T follicular helper cell (primary cell): ENCODE data around the gene ILKAP.

ENCODE experiments used
- DNase-seq: peaks from one replicate; pipeline ENCODE4 v3.0.0-alpha.2; 2020; ENCODE audit warnings: low read depth

The ILKAP gene

DNA sequence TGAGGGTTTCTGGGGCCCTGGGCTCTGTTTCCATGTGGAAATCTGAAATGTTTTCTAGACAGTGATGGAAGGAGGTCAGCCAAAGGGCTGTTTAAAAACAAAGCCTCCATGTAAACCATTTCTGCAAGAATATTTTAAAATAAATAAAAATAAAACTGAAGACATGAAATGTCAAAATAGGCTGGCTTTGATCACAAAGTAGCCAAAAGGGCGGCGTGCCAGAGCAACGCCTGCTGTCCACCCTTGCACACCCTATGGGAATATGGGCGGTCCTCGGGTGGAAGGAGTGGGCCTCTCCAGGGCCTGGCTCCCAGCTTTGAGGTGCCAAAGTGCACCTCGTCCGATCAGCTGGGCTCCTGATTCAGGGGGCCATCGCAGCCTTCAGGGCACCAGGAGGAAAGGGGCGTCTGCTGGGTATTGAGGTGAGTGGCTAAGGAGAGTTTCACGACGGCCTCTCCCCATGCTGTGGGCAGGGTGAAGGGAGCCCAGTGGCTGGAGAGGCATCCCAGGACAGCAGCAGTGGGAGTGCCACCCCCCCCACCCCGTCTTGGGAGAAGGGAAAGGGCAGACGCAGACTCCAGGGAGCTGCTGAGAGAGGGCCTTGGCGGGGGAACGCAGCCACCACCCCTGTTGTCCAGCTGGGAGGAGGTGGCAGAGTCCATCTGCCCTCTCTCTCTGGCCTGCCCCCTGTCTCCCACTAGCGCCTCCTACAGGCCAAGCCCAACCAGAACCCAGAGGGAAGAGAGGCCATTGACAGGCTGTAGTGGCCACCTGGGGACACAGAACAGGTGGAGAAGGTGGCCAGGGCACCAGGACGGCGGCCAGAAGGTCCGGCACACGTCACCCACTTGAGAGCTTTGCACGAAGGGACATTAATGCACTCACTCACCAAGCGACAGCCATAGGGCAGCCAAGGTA is 50.5 kb downstream of the ILKAP start:
- no peak for DNase-seq

DNA sequence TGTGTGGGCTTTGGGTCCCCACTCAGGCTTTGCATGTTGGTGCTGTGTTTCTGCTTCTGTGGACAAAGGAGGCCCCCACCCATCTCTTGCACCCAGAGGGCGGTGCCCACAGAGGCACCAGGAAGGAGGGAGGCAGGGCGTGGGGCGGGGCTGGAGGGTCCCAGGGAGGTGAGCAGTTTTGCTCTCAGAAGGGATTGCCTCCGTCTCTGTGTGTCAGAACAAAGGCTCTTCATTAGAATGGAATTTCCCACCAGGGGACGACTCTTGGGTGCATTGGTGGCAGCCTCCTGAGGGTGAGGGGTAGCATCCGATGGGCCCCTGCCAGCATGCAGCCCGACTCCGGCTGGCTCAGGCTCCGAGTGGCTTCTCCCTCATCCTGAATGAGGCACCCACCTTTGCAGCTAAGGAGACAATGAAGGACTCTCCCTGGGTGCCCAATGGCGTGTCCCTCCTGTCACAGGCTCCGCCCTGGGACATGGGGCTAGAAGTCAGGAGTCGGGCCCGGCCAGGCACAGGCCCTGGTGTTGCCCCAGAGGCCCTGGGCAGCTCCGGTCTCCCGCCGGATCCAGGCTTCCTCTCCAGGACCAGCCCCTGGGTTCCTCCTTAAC is 51.8 kb downstream of the ILKAP start:
- DNase-seq = no peak

DNA sequence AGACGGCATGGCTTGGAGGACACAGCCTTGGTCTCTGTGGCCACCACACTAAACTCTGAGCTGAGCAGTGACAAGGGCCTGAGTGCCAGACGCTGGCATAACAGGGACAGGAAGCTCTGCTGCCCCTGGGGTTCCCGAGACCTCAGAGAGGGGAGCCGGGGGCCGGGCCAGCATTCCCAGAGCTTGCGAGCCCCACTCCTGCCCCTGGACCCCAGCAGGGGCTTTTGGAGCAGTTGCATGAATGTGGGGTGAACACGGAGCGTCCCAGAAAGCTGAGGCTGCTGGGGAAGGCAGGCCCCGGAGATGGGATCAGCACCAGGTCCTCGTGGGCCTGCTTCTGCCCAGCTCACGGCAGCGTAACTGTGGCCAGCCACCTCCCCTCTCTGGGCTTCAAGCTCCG is 52.3 kb downstream of the ILKAP start:
- DNase-seq = no peak

DNA sequence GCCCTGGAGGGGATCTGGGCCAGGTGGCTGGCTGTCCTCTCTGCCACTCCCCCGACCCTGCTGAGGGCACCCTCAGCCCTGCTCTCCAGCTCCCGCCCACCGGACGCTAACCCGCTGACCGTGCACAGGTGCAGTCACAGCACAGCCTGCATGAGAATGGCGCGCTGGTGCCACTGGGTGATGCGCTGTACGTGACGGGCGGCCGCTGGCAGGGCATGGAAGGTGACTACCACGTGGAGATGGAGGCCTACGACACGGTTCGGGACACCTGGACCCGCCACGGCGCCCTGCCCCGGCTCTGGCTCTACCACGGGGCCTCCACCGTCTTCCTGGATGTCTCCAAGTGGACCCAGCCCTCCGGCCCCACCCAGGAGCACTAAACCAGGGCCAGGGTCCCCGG is 52.8 kb downstream of the ILKAP start:
- no peak for DNase-seq

DNA sequence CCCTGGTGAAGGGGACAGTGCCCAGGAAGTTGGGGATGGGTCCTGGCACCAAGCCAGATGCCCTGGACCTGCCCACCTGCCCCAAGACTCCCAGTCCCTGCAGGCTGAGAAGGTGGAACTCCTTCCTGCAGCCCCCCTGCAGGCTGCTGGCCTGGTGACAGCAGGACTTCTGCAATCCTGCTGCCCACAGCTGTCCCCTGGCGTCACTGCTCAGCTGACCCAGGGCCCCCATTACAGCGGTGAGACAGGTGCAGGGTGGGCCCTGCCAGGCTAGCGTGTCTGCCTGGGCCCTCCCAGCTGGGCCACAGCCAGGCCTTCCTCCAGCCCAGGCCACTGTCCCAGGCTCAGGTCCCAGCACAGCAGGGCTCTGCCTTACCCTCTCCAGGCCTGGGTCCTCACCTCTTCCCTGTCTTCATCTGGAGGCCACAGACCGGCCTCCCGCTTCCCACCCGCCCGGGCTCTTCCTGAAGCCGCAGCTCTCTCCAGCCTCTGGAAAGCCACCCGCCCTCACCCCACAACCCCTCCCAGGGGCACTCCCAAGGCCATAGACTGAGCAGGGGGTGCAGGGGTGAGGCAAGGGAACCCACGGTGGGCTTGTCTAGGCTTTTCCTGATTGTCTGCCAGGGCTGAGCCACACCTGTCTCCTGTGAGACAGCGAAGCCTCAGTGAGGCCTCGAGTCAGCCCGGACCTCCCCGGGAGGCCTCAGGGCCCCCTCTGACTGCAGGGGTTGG is 53.5 kb downstream of the ILKAP start:
- DNase-seq = no peak

DNA sequence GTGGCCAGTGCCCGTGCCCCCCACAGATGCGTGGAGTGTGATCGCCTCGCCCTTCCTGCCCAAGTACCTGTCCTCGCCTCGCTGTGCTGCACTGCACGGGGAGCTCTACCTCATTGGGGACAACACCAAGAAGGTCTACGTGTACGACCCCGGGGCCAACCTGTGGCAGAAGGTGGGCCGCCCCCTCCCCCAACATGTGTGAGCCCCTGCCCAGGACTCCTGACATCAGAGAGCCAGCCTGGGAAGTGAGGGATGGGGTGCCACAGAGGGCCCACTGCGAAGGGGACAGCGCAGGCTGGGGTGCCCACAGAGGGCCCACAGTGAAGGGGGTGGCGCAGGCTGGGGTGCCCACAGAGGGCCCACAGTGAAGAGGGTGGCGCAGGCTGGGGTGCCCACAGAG is 54.5 kb downstream of the ILKAP start:
- no peak for DNase-seq

DNA sequence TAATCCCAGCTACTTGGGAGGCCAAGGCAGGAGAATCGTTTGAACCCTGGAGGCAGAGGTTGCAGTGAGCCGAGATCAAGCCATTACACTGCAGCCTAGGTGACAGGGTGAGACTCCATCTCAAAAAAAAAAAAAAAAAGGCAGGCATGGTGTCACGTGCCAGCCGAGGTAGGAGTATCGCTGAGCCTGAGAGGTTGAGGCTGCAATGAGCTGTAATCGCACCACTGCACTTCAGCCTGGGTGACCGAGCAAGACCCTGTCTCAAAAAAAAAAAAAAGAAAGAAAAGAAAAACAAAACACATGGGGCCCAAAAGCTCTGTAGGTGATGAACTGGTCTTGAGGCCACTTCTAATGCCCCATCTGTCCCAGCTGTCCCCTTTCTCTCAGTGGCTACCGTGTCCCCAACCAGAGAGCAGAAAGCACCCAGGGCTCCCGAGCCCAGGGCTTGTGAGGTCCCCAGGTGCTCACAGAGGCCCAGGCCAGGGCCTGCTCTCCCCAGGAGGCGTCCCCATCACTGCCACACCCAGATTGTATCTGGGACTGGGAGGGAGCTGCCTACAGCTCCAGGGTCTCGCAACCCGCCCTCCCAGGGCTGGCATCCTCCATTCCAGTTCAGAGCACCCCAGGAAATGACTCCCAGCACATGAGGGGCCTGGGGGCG is 56.5 kb downstream of the ILKAP start:
- DNase-seq = no peak

DNA sequence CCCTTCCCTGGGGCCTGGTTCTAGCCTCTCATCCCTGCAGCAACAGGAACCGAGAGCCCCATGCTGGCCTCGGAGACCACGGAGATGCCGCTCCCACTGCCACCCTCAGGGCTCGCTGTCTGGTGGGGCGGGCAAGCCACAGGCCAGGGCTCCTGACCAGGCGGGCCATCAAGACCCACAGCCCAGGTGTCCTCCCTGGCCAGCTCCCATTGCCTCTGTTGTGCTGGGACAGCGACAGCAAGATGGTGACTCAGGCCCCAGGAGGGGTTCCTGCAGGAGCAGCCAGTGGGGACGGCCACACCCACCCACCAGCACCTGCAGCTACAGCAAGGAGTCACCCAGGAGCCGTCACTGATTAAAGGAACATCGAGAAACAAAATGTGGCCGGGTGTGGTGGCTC is 57.6 kb downstream of the ILKAP start:
- DNase-seq = no peak

DNA sequence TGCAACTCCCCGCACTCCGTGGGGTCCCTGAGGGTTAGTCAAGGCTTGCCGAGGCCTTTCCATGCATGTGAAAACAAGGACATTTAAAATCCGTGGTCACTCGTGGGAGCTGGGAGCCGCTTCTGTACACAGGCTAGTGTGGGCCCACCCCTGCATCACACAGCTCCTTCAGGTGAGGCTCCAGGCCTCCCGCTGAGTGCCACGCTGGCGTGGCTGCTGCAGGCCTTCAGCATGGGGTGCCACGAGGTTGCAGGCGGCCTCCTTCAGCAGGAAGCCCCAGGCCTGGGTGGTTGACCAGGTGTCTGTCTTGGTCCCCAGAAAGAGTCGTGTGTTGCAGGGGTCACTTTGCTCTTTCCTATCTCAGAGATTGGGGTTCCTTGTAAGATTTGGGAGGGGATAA is 58.4 kb downstream of the ILKAP start:
- DNase-seq = no peak

DNA sequence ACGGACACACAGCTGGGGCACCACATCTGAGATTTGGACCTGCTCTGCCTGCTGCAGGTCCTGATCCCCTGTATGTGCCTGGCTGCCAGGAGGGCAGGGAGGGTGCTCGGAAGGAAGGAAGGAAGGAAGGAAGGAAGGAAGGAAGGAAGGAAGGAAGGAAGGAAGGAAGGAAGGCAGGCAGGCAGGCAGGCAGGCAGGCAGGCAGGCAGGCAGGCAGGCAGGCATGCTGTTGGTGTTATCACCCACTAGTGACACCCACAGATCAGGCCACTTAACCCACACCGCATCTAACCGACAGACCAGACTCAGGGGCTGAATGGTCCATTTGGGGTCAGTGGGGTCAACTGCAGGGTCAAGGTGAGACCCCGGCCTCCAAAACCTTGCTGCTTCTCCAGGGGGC is 59.2 kb downstream of the ILKAP start:
- no peak for DNase-seq

DNA sequence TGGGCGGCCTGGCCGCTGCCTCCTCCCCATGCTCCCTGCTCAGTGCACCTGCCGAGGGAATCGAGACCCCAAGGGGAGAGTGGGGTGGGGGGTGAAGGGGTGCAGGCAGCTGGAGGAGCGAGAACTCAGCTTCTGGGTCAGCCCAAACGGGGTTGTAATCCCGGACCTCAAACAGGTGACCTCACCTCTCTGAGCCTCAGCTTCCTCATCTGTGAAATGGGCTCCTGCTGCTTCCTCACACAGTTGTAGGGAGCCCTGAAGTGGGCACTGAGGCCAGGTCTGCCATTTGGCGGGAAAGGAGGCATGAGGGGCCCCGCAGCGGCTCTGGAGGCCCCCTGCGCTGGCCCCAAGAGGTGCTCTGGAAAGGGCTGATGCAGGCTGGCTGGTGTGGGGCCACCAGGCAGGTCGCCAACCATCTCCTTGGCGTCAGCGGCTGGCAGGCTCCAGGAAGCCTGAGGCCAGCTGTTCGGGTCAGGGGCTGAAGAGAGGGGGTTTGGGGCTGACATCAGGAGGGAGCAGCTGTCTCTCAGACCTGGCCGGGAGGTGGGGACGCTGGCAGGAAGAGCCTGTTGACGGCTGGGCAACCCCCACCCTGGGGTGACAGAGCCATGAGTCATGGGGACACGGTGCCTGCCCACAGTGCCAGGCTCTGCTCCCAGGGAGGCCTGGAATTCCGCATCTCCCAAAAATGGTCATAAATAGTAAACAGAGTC is 60.1 kb downstream of the ILKAP start:
- DNase-seq = no peak

DNA sequence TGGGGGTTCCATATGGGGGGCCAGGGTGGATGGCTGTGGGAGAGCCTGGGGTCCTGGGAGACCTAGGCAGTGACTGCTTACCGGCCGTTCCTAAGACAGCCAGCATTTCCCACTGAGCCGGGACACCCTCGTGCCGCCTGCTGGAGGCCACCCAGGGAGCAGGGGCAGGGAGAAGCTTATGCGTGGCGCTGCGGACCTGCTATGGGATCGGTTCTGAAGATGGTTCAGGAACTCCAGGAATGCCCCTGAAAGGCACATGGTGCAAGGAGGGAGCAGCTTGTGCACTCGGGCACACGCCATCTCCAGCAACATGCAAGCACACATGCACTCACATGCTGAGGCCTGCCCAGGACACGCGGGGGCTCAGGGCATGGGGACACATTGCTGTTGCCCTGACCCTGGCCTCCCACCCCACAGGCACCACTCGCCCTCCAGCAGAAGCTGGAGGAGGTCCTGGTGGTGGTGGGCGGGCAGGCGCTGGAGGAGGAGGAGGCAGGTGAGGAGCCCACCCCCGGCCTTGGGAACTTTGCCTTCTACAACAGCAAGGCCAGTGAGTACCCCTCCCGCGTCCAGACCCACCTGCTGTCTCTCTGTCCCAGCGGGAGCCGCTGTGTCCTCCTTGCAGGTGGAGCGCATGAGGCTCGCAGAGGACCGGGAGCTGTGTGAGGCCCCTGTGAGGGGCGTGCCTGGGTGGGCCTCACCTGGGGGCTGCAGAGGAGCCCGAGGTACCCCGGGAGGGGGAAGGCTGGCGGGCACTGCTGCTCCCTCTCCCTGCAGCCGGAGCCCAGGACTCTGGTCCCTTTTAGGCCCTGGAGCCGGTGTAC is 60.9 kb downstream of the ILKAP start:
- no peak for DNase-seq

DNA sequence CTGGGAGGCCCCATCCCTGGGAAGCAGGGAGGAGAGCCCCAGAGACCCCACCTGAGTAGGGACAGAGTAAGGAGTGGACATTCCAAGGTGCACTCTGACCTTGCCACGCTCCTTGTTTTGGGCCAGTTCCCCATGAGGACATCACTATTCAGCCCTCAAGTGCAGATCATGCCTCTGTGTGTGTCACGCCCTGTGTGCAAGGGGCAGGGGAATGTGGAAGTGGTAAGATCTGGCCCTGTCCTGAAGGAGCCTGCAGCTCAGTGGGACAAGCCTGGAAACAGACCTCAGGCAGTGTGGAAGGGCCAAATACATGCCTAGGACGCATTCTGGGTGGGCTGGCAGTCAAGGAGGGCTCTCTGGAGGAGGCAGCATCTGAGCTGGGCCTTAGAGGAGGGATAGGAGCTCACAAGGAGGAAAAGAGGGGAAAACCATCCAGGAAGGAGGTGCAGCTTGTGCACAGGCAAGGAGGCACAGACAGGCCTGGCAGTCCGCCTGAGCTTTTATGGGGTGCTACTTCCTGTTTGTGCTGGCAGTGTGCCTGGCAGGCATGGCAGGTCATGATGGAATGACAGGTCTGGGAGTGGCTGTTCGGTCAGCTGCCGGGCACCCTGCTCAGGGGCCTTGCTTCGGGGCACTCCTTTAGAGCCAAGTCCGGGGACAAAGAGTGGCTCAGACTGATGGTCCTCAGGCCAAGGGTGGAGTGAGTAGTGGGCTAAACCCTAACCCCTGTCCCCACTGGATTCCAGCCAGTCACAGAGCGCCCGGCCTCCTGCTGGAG is 61.8 kb downstream of the ILKAP start:
- DNase-seq = no peak

DNA sequence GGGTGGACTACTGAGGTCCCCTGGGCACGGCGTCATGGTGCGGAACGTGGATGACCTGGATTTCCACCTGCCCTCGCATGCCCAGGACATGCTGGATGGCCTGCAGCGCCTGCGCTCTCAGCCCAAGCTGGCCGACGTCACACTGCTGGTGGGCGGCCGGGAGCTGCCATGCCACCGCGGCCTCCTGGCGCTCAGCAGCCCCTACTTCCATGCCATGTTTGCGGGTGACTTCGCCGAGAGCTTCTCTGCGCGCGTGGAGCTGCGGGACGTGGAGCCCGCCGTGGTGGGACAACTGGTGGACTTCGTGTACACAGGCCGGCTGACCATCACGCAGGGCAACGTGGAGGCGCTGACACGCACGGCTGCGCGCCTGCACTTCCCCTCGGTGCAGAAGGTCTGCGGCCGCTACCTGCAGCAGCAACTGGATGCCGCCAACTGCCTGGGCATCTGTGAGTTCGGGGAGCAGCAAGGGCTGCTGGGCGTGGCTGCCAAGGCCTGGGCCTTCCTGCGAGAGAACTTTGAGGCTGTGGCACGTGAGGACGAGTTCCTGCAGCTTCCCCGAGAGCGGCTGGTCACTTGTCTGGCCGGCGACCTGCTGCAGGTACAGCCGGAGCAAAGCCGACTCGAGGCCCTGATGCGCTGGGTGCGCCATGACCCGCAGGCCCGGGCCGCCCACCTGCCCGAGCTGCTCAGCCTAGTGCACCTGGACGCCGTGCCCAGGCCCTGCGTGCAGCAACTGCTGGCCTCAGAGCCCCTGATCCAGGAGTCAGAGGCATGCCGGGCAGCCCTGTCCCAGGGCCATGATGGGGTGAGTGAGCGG is 62.6 kb downstream of the ILKAP start:
- DNase-seq = no peak

DNA sequence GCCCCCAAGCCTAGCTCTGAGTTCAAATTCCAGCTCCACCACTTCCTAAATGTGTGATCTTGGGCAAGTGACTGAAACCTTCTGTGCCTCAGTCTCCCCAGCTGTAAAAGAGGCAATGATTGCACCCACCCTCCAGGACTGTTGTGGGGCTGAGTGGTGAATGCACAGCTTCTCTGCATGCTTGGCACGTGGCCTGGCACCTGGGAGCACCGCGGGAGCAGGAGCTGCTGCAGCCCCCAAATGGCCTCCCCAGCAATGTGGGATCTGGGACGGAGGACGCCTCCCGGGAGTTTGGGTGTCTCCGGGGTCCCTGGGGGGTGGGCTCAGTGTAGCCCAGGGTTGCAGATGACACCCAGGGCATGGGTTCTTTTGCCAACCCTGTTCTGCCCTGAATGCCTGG is 63.5 kb downstream of the ILKAP start:
- no peak for DNase-seq

DNA sequence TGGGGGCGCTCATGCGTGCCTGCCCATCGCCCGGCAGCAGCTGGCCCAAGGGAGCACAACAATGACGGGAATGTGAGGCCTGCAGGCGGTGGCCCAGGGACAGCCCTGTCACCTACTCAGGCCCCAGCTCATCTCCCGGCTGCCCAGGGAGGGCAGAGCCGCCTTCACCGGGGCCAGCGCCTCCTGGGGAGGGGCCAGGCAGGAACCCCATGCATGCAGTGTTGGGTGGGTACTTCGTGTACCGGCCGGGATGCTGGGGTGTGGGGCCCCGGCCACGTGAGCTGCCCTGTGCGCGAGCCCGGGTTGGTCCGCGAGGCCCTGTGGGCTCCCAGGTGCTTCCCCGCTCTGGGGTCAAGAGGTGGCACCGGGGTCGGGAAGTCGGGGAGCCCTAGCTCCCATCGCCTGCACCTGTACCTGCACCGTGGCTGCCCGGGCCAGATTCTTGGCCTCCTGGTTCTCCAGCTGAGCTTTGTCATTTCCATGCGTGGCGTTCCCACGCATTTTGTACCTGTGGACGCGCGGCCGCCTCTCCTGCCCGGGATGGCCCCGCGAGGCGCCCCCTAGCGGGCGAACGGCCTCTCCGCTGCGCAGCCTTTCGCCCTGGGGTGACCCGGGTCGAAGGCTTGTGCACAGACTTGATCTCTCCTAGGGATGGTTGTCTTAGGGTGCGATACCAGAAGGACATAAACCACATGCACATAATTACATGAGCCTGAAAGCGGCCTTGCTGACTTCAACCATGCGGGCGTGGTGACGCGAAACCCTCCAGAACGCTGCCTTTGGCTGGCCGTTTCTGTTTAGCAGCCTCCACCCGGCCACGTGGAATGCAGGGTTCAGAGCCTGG is 64.1 kb downstream of the ILKAP start:
- no peak for DNase-seq

DNA sequence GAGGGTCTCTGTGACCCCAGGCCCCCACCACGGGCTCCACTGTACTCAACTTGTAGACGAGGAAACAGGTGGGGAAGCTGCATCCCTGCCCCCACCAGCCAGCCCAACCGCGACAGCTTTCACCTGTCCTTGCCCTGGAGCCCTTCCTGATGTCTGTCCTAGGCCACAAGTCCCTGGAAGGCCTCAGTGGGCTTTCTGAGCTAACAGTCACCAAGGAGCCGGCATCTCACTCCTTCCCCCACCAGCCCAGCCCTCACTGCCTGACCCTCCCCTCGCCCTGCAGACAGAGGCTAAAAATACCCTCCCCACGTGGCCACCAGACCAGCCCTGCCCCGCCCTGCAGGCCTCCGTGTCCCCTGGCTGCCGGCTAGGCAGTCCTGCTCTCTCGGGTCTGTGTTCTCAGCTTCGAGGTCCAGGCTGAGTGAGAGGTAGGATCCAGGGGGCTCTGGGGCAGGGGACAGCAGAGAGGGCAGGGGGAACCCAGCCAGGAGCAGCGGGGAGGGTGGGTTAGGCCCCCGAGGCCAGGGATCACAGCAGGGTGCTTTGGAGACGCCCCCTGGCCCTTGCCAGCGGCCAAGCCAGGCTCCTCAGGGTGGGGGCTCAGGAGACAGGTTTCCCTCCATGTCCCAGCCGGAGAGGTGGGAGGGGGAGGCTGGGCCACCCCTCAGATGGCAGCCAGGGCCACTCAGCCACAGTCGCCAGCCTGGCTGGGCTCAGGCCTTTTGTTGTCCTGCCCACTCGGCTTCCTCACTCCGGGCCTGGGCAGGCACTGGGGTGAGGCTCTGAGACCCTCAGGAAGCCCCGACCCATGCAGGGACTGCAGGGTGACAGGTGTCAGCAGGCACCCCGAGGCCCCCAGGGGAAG is 64.9 kb downstream of the ILKAP start, which contains the start of gene KLHL30:
Gene KLHL30 (plus strand): TSS at position 338 of the 865 bp plus-strand sequence. CDS start 2,087 bp downstream, outside the sequence.
- DNase-seq = no peak
